ENCODE data around the gene INTS13.
"Not testable (repeated sequence)": the region's sequence is repeated elsewhere in the genome, so short reads cannot be mapped to it uniquely, and the experiment has no call there.

INTS13 gene

DNA sequence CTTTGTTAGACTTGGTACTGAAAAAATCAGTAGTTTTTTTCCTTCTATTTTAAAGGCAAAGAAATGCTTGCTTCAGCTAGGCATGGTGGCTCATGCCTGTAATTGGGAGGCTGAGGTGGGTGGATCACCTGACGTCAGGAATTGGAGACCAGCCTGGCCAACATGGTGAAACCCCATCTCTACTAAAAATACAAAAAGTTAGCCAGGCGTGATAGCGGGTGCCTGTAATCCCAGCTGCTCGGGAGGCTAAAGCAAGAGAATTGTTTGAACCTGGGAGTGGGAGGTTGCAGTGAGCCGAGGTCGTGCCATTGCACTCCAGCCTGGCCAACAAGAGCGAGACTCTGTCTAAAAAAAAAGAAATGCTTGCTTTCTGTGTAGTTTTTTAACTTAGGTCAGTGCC, 23.6 kb upstream of the INTS13 start:
- H3K36me3 ChIP-seq (ENCODE audit: control insufficient read depth in 2 of 2, insufficient read depth in 2 of 2, low read length in 2 of 2): peaks cover 31 to 36% of the 10 kb centered on the region in 2 donors
- not testable (repeated sequence) for H3K9me3 ChIP-seq (ENCODE audit: control insufficient read depth in 2 of 2, low read length in 2 of 2); H3K9ac ChIP-seq (ENCODE audit: low read depth in 1 of 2, low read length in 2 of 2); H3K27ac ChIP-seq (ENCODE audit: low read depth in 2 of 2, low read length in 2 of 2); H3K27me3 ChIP-seq (ENCODE audit: control insufficient read depth in 2 of 2, insufficient read depth in 2 of 2, low read length in 2 of 2); H3K4me3 ChIP-seq (ENCODE audit: low read length in 2 of 2); H3K4me1 ChIP-seq (ENCODE audit: control insufficient read depth in 2 of 2, insufficient read depth in 2 of 2, low read length in 2 of 2)

GRCh38 chr12:26954027-26954426, 16.2 kb upstream of the INTS13 start:
- Histone ChIP-seq H3K27me3 (ENCODE audit: control insufficient read depth in 2 of 2, insufficient read depth in 2 of 2, low read length in 2 of 2) (no peaks in the 10 kb centered on the region), H3K4me1 (ENCODE audit: control insufficient read depth in 2 of 2, insufficient read depth in 2 of 2, low read length in 2 of 2) (no peaks in the 10 kb centered on the region), H3K9me3 (ENCODE audit: control insufficient read depth in 2 of 2, low read length in 2 of 2) (no peaks in the 10 kb centered on the region), H3K27ac (ENCODE audit: low read depth in 2 of 2, low read length in 2 of 2) (no peak overlapping the region), H3K9ac (ENCODE audit: low read depth in 1 of 2, low read length in 2 of 2) (no peak overlapping the region), H3K4me3 (ENCODE audit: low read length in 2 of 2) (no peak overlapping the region), H3K36me3 (ENCODE audit: control insufficient read depth in 2 of 2, insufficient read depth in 2 of 2, low read length in 2 of 2) (peaks cover 18% of the 10 kb centered on the region in 2 donors)

DNA sequence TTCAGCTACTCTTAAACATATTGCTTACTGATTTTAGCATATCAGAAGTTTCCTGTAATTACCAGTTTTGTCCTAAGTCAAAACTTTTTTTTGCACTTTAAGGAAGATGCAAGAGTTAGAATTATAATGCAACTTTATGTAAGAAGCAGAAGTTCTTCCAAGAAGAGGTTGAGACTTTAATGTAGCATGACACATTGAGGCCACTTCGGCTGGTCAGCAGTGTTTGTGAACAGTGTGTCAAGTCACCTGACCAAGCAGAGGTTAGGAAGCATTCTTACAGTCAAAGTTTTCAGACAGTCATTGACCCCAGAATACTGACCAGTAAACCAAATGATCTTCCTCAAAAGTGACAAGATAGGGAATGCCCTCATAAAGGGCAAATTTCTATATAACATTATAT, 15.7 kb upstream of the INTS13 start:
- Histone ChIP-seq H3K36me3 (ENCODE audit: control insufficient read depth in 2 of 2, insufficient read depth in 2 of 2, low read length in 2 of 2) (peaks cover 16 to 18% of the 10 kb centered on the region in 2 donors), H3K27ac (ENCODE audit: low read depth in 2 of 2, low read length in 2 of 2) (no peak overlapping the region)

DNA sequence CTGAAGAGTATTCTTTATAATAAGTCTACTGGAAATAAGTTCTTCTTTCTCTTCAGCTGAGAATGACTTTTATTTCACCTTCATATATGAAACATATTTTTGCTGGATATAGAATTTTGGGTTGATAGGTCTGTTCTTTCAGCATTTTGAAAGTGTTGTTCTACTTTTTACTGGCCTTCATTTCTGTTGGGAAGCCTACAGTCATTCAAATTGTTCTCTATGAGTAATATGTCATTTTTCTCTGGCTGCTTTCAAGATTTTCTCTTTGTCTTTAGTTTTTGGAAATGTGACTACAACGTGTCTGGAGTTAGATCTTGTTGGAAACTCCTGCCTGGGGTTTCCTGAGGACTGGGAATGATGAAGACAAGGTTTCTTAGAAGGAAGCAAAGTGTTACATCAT, 10.5 kb upstream of the INTS13 start:
- H3K9me3 ChIP-seq (ENCODE audit: control insufficient read depth in 2 of 2, low read length in 2 of 2): no peaks in the 10 kb centered on the region
- no peak overlapping the region for H3K4me3 ChIP-seq (ENCODE audit: low read length in 2 of 2)
- H3K36me3 ChIP-seq (ENCODE audit: control insufficient read depth in 2 of 2, insufficient read depth in 2 of 2, low read length in 2 of 2): no peaks in the 10 kb centered on the region
- no peaks in the 10 kb centered on the region for H3K4me1 ChIP-seq (ENCODE audit: control insufficient read depth in 2 of 2, insufficient read depth in 2 of 2, low read length in 2 of 2)
- no peaks in the 10 kb centered on the region for H3K27me3 ChIP-seq (ENCODE audit: control insufficient read depth in 2 of 2, insufficient read depth in 2 of 2, low read length in 2 of 2)
- H3K27ac ChIP-seq (ENCODE audit: low read depth in 2 of 2, low read length in 2 of 2): no peak overlapping the region
- no peak overlapping the region for H3K9ac ChIP-seq (ENCODE audit: low read depth in 1 of 2, low read length in 2 of 2)

More for the DNA sequence above, 15.7 kb upstream of the INTS13 start:
- no peaks in the 10 kb centered on the region for H3K4me1 ChIP-seq (ENCODE audit: control insufficient read depth in 2 of 2, insufficient read depth in 2 of 2, low read length in 2 of 2)
- H3K9me3 ChIP-seq (ENCODE audit: control insufficient read depth in 2 of 2, low read length in 2 of 2): no peaks in the 10 kb centered on the region
- no peak overlapping the region for H3K4me3 ChIP-seq (ENCODE audit: low read length in 2 of 2)
- H3K9ac ChIP-seq (ENCODE audit: low read depth in 1 of 2, low read length in 2 of 2): no peak overlapping the region
- no peaks in the 10 kb centered on the region for H3K27me3 ChIP-seq (ENCODE audit: control insufficient read depth in 2 of 2, insufficient read depth in 2 of 2, low read length in 2 of 2)

DNA sequence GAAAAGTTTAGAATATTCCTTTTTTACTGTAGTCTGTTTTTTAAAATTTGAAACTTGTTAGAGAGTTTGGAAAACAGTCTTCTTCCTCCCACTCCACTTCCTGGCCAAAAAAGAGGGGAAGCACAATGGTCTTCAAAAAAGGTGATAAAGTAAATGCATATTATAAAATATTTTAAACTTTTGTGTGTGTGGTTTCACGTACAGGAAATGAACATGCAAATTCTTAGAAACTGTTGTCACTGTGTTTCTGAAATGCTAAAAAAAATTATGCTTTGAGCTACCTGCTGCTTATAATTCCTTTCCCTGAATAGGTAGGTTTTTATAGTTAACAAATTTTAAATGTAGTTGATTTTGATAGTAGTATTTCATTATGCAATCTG, 3.4 kb upstream of the INTS13 start:
- Histone ChIP-seq H3K9ac (ENCODE audit: low read depth in 1 of 2, low read length in 2 of 2) (peak overlapping the region in 1 of 2 donors; percentile 38), H3K9me3 (ENCODE audit: control insufficient read depth in 2 of 2, low read length in 2 of 2) (no peaks in the 10 kb centered on the region), H3K4me1 (ENCODE audit: control insufficient read depth in 2 of 2, insufficient read depth in 2 of 2, low read length in 2 of 2) (peaks cover 17 to 22% of the 10 kb centered on the region in 2 donors), H3K27ac (ENCODE audit: low read depth in 2 of 2, low read length in 2 of 2) (peak overlapping the region in 1 of 2 donors; percentile 28), H3K4me3 (ENCODE audit: low read length in 2 of 2) (peak overlapping the region in 1 of 2 donors; percentile 35), H3K36me3 (ENCODE audit: control insufficient read depth in 2 of 2, insufficient read depth in 2 of 2, low read length in 2 of 2) (no peaks in the 10 kb centered on the region), H3K27me3 (ENCODE audit: control insufficient read depth in 2 of 2, insufficient read depth in 2 of 2, low read length in 2 of 2) (no peaks in the 10 kb centered on the region)

- Histone ChIP-seq H3K4me3 (ENCODE audit: low read length in 2 of 2) (peak overlapping the region in 1 of 2 donors; percentile 35), H3K4me1 (ENCODE audit: control insufficient read depth in 2 of 2, insufficient read depth in 2 of 2, low read length in 2 of 2) (peaks cover 21 to 25% of the 10 kb centered on the region in 2 donors), H3K36me3 (ENCODE audit: control insufficient read depth in 2 of 2, insufficient read depth in 2 of 2, low read length in 2 of 2) (no peaks in the 10 kb centered on the region), H3K27ac (ENCODE audit: low read depth in 2 of 2, low read length in 2 of 2) (peak overlapping the region in 1 of 2 donors; percentile 28), H3K27me3 (ENCODE audit: control insufficient read depth in 2 of 2, insufficient read depth in 2 of 2, low read length in 2 of 2) (no peaks in the 10 kb centered on the region), H3K9me3 (ENCODE audit: control insufficient read depth in 2 of 2, low read length in 2 of 2) (no peaks in the 10 kb centered on the region), H3K9ac (ENCODE audit: low read depth in 1 of 2, low read length in 2 of 2) (peak overlapping the region in 1 of 2 donors; percentile 38)
These were observed 2.9 kb upstream of the INTS13 start for GRCh38 chr12:26940516-26941214.

GRCh38 chr12:26939953-26940352, 2.2 kb upstream of the INTS13 start:
- Histone ChIP-seq H3K9me3 (ENCODE audit: control insufficient read depth in 2 of 2, low read length in 2 of 2) (no peaks in the 10 kb centered on the region), H3K36me3 (ENCODE audit: control insufficient read depth in 2 of 2, insufficient read depth in 2 of 2, low read length in 2 of 2) (no peaks in the 10 kb centered on the region), H3K27me3 (ENCODE audit: control insufficient read depth in 2 of 2, insufficient read depth in 2 of 2, low read length in 2 of 2) (no peaks in the 10 kb centered on the region), H3K27ac (ENCODE audit: low read depth in 2 of 2, low read length in 2 of 2) (peak overlapping the region in 1 of 2 donors; percentile 96), H3K4me1 (ENCODE audit: control insufficient read depth in 2 of 2, insufficient read depth in 2 of 2, low read length in 2 of 2) (peaks cover 24 to 25% of the 10 kb centered on the region in 2 donors), H3K9ac (ENCODE audit: low read depth in 1 of 2, low read length in 2 of 2) (peak overlapping the region in 1 of 2 donors; percentile 98), H3K4me3 (ENCODE audit: low read length in 2 of 2) (peak overlapping the region; percentile 94 to 99)

- no peaks in the 10 kb centered on the region for H3K27me3 ChIP-seq (ENCODE audit: control insufficient read depth in 2 of 2, insufficient read depth in 2 of 2, low read length in 2 of 2)
- H3K4me1 ChIP-seq (ENCODE audit: control insufficient read depth in 2 of 2, insufficient read depth in 2 of 2, low read length in 2 of 2): peaks cover 24 to 25% of the 10 kb centered on the region in 2 donors
- H3K4me3 ChIP-seq (ENCODE audit: low read length in 2 of 2): peak overlapping the region; percentile 94 to 99
- peak overlapping the region; percentile 92 to 98 for H3K9ac ChIP-seq (ENCODE audit: low read depth in 1 of 2, low read length in 2 of 2)
- no peaks in the 10 kb centered on the region for H3K9me3 ChIP-seq (ENCODE audit: control insufficient read depth in 2 of 2, low read length in 2 of 2)
- peak overlapping the region; percentile 92 to 96 for H3K27ac ChIP-seq (ENCODE audit: low read depth in 2 of 2, low read length in 2 of 2)
- H3K36me3 ChIP-seq (ENCODE audit: control insufficient read depth in 2 of 2, insufficient read depth in 2 of 2, low read length in 2 of 2): no peaks in the 10 kb centered on the region
These were observed 1.5 kb upstream of the INTS13 start for GRCh38 chr12:26939192-26939832.

DNA sequence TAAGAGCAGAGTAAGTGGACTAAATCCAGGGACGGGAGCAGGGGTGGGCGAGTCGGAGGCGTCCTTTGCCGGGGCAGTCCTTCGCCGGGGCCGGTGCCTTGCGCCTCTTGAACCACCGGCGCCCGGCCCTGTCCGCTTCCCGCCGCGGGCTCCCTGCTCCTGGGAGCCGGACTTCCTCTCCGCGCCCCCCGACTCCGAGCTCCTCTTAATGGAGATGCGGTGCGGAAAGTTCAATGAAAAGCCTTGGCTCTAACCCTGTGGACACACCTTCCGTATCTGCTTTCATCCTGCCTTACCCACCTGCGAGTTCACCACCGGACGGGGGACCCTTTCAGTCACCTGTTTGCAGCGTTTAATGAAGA, 901 bp upstream of the INTS13 start:
- H3K9me3 ChIP-seq (ENCODE audit: control insufficient read depth in 2 of 2, low read length in 2 of 2): no peaks in the 10 kb centered on the region
- H3K36me3 ChIP-seq (ENCODE audit: control insufficient read depth in 2 of 2, insufficient read depth in 2 of 2, low read length in 2 of 2): no peaks in the 10 kb centered on the region
- H3K27ac ChIP-seq (ENCODE audit: low read depth in 2 of 2, low read length in 2 of 2): peak overlapping the region; percentile 92 to 96
- H3K27me3 ChIP-seq (ENCODE audit: control insufficient read depth in 2 of 2, insufficient read depth in 2 of 2, low read length in 2 of 2): no peaks in the 10 kb centered on the region
- peak overlapping the region; percentile 92 to 98 for H3K9ac ChIP-seq (ENCODE audit: low read depth in 1 of 2, low read length in 2 of 2)
- H3K4me3 ChIP-seq (ENCODE audit: low read length in 2 of 2): peak overlapping the region; percentile 94 to 99
- H3K4me1 ChIP-seq (ENCODE audit: control insufficient read depth in 2 of 2, insufficient read depth in 2 of 2, low read length in 2 of 2): peaks cover 24 to 25% of the 10 kb centered on the region in 2 donors

DNA sequence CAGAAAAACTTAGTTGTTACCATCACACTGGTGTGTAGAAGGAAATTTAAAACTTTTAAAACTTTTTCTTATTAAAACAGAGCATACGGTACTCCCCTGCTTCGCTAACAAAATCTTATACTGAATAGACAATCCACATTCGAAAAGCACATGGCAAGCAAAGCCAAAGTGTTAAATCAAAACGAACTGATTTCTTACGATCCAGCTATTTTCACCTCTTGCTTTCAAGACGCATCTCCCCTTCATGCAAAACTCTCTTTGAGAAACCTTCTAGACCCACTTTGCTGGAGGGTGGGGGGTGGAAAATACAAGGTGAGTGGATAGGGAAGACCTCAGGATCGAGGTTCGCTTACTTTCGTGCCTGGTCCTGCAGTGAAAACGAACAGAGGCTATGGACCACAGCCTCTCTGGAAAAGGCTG, 328 bp downstream of the INTS13 start:
- Histone ChIP-seq H3K4me1 (ENCODE audit: control insufficient read depth in 2 of 2, insufficient read depth in 2 of 2, low read length in 2 of 2) (peaks cover 24 to 25% of the 10 kb centered on the region in 2 donors), H3K36me3 (ENCODE audit: control insufficient read depth in 2 of 2, insufficient read depth in 2 of 2, low read length in 2 of 2) (peaks cover 0 to under 1% of the 10 kb centered on the region in 2 donors), H3K27me3 (ENCODE audit: control insufficient read depth in 2 of 2, insufficient read depth in 2 of 2, low read length in 2 of 2) (no peaks in the 10 kb centered on the region), H3K9ac (ENCODE audit: low read depth in 1 of 2, low read length in 2 of 2) (peak overlapping the region; percentile 92 to 98), H3K4me3 (ENCODE audit: low read length in 2 of 2) (peak overlapping the region; percentile 94 to 99), H3K9me3 (ENCODE audit: control insufficient read depth in 2 of 2, low read length in 2 of 2) (no peaks in the 10 kb centered on the region), H3K27ac (ENCODE audit: low read depth in 2 of 2, low read length in 2 of 2) (peak overlapping the region; percentile 92 to 96)

All from mucosa of rectum (tissue), 2 donors.